HepG2 (cell line): ENCODE data around the gene TCF20. TPM values are rescaled to one million over a fixed set of nuclear protein-coding genes. Genes with fewer than 3 reads are reported as not detected.

Source experiments
- BORCS8-MEF2B ChIP-seq: sonication (generic); formaldehyde crosslinking; IDR thresholded peaks from 2 replicates; pipeline ENCODE4 v1.8.0; 2022; ENCODE audit warnings: mild to moderate bottlenecking, missing genetic modification reagents
- DR1 ChIP-seq: sonication (generic); formaldehyde crosslinking; IDR thresholded peaks from 2 replicates; pipeline ENCODE4 v1.8.0; 2021; ENCODE audit warnings: mild to moderate bottlenecking, missing genetic modification reagents, inconsistent platforms
- HMGXB3 ChIP-seq: sonication (generic); formaldehyde crosslinking; IDR thresholded peaks from 2 replicates; pipeline ENCODE4 v1.4.0; 2020; ENCODE audit warnings: missing genetic modification reagents, borderline replicate concordance
- JDP2 ChIP-seq: sonication (generic); formaldehyde crosslinking; IDR thresholded peaks from 2 replicates; pipeline ENCODE4 v1.8.1; 2022; ENCODE audit warnings: missing genetic modification reagents, borderline replicate concordance
- KDM5B ChIP-seq: sonication (generic); formaldehyde crosslinking; IDR thresholded peaks from 2 replicates; pipeline ENCODE4 v1.4.0; 2020; ENCODE audit warnings: missing genetic modification reagents, mild to moderate bottlenecking, borderline replicate concordance
- KLF11 ChIP-seq: IDR thresholded peaks from 2 replicates; pipeline ENCODE4 v1.6.1; 2016; ENCODE audit warnings: missing compliant biosample characterization
- NFE2 ChIP-seq: sonication (generic); formaldehyde crosslinking; IDR thresholded peaks from 2 replicates; pipeline ENCODE4 v1.4.0; 2020; ENCODE audit warnings: missing genetic modification reagents
- PAXIP1 ChIP-seq: sonication (generic); formaldehyde crosslinking; conservative IDR thresholded peaks from 2 replicates; pipeline ENCODE4 v1.4.0; 2020; ENCODE audit warnings: mild to moderate bottlenecking, missing genetic modification reagents, moderate library complexity
- PHF5A ChIP-seq: IDR thresholded peaks from one replicate; pipeline ENCODE4 v1.6.1; 2018; ENCODE audit warnings: low read depth, missing genetic modification reagents; ENCODE audit not compliant: unreplicated experiment
- REL ChIP-seq: sonication (generic); formaldehyde crosslinking; conservative IDR thresholded peaks from 2 replicates; pipeline ENCODE4 v1.8.0; 2022; ENCODE audit warnings: mild to moderate bottlenecking, missing genetic modification reagents, moderate library complexity
- ZNF18 ChIP-seq: sonication (generic); formaldehyde crosslinking; IDR thresholded peaks from 2 replicates; pipeline ENCODE4 v1.8.0; 2022; ENCODE audit warnings: mild to moderate bottlenecking, missing genetic modification reagents; ENCODE audit not compliant: insufficient replicate concordance
- ZNF224 ChIP-seq: sonication (generic); formaldehyde crosslinking; IDR thresholded peaks from 2 replicates; pipeline ENCODE4 v1.5.0; 2020; ENCODE audit warnings: mild to moderate bottlenecking, missing genetic modification reagents
- ZNF460 ChIP-seq: sonication (generic); formaldehyde crosslinking; IDR thresholded peaks from 2 replicates; pipeline ENCODE4 v1.5.1; 2020; ENCODE audit warnings: missing genetic modification reagents, mild to moderate bottlenecking, borderline replicate concordance
- ZNF557 ChIP-seq: sonication (generic); formaldehyde crosslinking; IDR thresholded peaks from 2 replicates; pipeline ENCODE4 v1.4.0; 2020; ENCODE audit warnings: missing genetic modification reagents
- ZNF615 ChIP-seq: sonication (generic); formaldehyde crosslinking; IDR thresholded peaks from 2 replicates; pipeline ENCODE4 v1.5.0; 2020; ENCODE audit warnings: mild to moderate bottlenecking, missing genetic modification reagents, borderline replicate concordance
- ZNF703 ChIP-seq: sonication (generic); formaldehyde crosslinking; IDR thresholded peaks from 2 replicates; pipeline ENCODE4 v1.5.1; 2020; ENCODE audit warnings: missing genetic modification reagents, mild to moderate bottlenecking, moderate library complexity, borderline replicate concordance
- ZNF720 ChIP-seq: sonication (generic); formaldehyde crosslinking; IDR thresholded peaks from 2 replicates; pipeline ENCODE4 v1.4.0; 2020; ENCODE audit warnings: missing genetic modification reagents
- polyA plus RNA-seq, 8 experiments: library from polyadenylated mRNA; depleted of rRNA in 3 of 8; stranded (reverse) in 7 of 8; unstranded in 1 of 8; fragments of >200 nt; fragmentation: Illumina TruSeq in 4 of 8; extraction: Trizol in 4 of 8; gene quantifications; 2 replicates each; pipeline versions ENCODE4 v1.2.1 to v1.2.3, GENCODE V29; 2011 to 2016; ENCODE audit warnings: low read depth in 4 of 8, missing spikeins in 1 of 8, mixed read lengths in 1 of 8; ENCODE audit not compliant: insufficient read depth in 1 of 8
- total RNA-seq, 5 experiments: library from RNA; depleted of rRNA; stranded (reverse); fragments of >200 nt; fragmentation: Illumina TruSeq; extraction: Trizol; gene quantifications; 2 replicates each; pipeline ENCODE4 v1.2.3, GENCODE V29; 2016; ENCODE audit warnings: low read depth in 1 of 5

The TCF20 gene
- total and polyA plus RNA-seq, 2 of the 13 experiments (the other 11 are each of a cell fraction or from before 2014, with no cell fraction given) = 12.8 to 23.7 TPM

- TF ChIP-seq HMGXB3 (peak; percentile 77; the same call in 1 of the 2 replicates), ZNF557 (CRISPR knock-in tag) (no peak), ZNF720 (no peak), ZNF615 (CRISPR knock-in tag) (peak; percentile 29; the same call in 1 of the 2 replicates), KDM5B (peak; percentile 50; the same call in 1 of the 2 replicates), REL (peak; percentile 72; the same call in 1 of the 2 replicates), PAXIP1 (CRISPR knock-in tag) (peak; percentile 85), PHF5A (peak; percentile 74), DR1 (CRISPR knock-in tag) (no peak), NFE2 (CRISPR knock-in tag) (no peak), BORCS8-MEF2B (CRISPR knock-in tag) (peak; percentile 86), KLF11 (CRISPR knock-in tag) (0 out of 2 replicates have a peak, but pooled peaks have one; percentile 70), JDP2 (CRISPR knock-in tag) (no peak), ZNF703 (CRISPR knock-in tag) (no peak), ZNF460 (CRISPR knock-in tag) (peak; percentile 69; the same call in 1 of the 2 replicates), ZNF18 (peak; percentile 22), ZNF224 (CRISPR knock-in tag) (no peak)
Observed at GRCh38 chr22:42313804-42314581, 43.5 kb upstream of the TCF20 start (continued).
